HG02970 (cell line): ENCODE measurements around the gene NIPBL.
"Not testable (repeated sequence)": the region's sequence is repeated elsewhere in the genome, so short reads cannot be mapped to it uniquely, and the experiment has no call there.

ENCODE experiments used
- ATAC-seq: cut with Tn5 transposase; IDR thresholded peaks from one replicate; pipeline ENCODE4 v1.9.1; 2021; ENCODE audit warnings: mild to moderate bottlenecking, moderate library complexity, moderate number of reproducible peaks; ENCODE audit not compliant: unreplicated experiment, low FRiP score

NIPBL gene

GRCh38 chr5:37077146-37077545 lies 200.6 kb downstream of the NIPBL start:
- ATAC-seq: no peak

GRCh38 chr5:37080697-37081096 lies 204.1 kb downstream of the NIPBL start:
- no peak for ATAC-seq

- not testable (repeated sequence) for ATAC-seq
Observed at GRCh38 chr5:37082977-37083376, 206.4 kb downstream of the NIPBL start.

GRCh38 chr5:37086026-37086425 lies 209.5 kb downstream of the NIPBL start:
- not testable (repeated sequence) for ATAC-seq

GRCh38 chr5:37086466-37087173 lies 210.1 kb downstream of the NIPBL start:
- ATAC-seq: no peak

GRCh38 chr5:37088009-37088408 lies 211.4 kb downstream of the NIPBL start:
- ATAC-seq: no peak

GRCh38 chr5:37090123-37090726 lies 213.7 kb downstream of the NIPBL start:
- ATAC-seq: no peak

- ATAC-seq: no peak
Observed at GRCh38 chr5:37090781-37091180, 214.2 kb downstream of the NIPBL start.

- ATAC-seq: not testable (repeated sequence)
Observed at GRCh38 chr5:37093795-37094194, 217.2 kb downstream of the NIPBL start.

- ATAC-seq: not testable (repeated sequence)
Observed at GRCh38 chr5:37099267-37099666, 222.7 kb downstream of the NIPBL start.

GRCh38 chr5:37103302-37103701 lies 226.7 kb downstream of the NIPBL start:
- ATAC-seq: no peak

GRCh38 chr5:37109338-37109737 lies 232.8 kb downstream of the NIPBL start:
- ATAC-seq: no peak

GRCh38 chr5:37110135-37110534 lies 233.6 kb downstream of the NIPBL start:
- no peak for ATAC-seq

- peak; percentile 84 for ATAC-seq
Observed at GRCh38 chr5:37111426-37112382, 235.1 kb downstream of the NIPBL start.

GRCh38 chr5:37112383-37112991 lies 235.9 kb downstream of the NIPBL start:
- no peak for ATAC-seq
